ENCODE data around the gene SLC15A3.

The SLC15A3 gene

DNA sequence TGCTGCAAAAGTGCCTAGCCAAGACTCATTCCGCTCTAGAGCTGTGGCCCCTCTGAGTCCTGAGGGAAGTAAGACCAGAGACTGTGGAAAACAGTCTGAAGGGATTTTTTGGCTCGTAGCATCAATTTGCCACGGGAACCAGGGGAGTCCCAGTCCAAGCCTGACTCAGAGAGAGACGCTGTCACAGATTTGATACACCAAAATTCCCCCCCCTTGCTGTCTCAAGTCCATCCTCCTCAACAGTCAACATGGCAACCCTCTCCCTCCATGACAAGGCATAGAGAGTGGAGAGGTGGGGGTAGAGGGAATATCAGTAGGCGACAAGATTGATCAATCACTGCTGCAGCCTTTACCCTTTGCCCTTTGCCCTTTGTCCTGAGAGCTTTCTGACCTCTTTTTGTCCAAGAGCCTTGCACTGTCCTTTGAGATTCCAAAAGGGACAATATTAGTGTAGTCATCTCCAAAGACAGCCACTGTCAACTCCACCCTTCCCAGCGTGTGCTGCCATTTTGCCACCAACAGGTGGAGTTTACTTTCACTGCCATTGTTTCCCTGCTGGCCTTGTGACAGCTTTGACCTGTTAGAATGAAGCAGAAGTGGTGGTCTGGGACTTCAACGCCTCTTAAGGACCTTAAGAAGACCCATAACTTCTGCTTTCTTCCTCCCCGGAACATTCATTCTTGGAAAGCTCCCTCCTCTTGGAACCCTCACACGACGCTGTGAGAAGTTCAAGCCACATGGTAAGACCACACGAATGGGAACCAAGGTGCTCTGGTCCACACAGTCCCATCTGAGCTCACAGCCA lies 7.3 kb downstream of the SLC15A3 start:
- DNase-seq: no peak

DNA sequence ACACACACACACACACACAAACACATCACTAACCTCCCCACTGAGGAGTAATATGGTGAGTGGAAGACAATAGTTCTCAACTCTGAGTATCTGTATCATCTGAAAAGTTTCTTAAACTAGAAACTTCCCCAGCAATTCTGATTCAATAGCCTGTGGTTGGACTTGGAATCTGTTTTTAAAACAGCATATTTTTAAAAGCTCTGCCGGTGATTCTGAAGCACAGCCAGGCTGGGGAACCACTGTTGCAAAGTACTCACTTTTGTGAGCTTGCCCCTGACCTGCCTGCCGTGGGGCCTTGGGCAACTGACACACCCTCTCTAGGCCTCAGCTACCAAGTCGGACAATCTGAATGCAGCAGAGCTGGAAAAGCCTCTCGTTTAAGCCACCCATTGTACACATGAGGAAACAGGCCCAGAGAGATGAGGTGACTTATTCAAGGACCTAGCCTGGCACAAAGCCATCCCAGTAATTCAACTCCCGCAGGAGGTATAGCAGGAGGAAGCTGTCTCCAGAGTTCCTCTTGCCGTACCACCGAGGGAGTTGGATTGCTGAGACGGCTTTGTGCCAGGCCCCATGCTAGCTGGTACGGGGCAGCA lies 8.9 kb downstream of the SLC15A3 start:
- no peak for DNase-seq

DNA sequence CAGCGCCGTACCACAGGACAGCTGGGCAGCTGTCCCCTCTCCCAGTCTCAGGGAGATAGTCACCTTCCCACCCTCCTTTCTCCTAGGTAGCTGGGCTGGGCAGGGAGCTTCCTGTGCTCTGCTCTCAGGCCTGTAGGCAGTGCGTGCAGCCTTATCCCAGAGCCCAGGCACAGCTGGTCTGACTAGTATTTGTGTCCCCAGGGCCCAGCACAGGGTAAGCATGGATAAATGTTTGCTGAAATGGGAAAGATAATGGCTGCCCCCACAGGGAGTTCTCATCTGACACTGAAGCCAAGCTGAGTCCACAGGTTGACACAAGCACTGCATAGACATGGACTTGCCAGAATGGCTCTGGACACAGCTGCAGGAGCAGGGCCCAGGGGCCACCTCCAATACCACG lies 9.8 kb downstream of the SLC15A3 start:
- DNase-seq: no peak

DNA sequence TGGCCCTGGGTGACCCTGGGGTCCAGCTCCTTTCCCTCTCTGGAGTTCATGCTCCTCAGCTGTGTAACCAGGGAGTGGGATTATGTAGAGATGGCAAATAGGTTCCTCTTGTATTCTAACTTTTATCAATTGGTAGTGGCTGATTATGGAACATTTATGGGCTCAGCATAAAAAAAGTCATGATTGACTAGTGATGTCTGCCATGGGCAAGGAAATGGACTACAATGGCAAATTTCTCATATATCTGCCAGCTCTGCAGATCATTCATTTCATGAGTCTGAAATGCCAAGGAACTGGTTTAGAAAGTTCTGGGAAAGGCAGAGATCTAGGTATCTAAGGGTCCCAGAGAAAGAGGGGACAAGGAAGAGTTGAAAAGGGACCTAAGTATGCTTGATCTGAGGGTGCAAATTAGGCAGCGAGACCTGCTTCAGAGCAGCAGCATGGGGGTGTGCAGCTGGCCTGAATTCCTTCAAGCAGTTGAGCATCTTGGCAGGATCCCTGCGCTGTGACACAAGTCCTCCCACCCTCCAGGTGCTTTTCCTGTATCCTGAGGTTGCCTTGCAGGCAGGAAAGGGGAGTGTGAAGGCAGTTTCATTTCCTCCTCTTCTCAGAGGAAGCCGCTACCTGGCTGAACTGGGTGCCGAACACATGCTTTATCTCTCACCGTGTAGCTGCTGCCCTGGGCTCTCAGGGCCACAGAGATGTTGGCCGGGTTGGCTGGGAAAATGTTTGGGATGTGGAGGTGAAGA lies 10.4 kb downstream of the SLC15A3 start:
- no peak for DNase-seq

DNA sequence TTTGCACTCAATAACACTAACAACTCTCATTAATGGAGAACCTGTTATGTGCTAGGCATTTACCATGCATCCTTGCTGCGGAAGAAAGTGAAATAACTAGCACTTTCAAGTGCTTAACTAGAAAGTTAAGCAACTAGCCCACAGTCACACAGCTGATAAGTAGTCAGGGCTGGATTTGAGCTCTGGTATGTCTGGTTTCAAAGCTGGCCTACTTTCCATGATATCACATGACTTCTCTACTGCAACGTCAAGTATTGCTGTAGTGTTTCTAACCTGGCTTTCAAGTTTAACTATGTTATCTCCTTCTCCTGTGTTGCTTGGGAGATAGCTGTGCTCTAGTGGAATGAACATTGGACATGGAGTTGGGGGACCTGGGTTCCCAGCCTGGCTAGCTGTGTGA lies 12.1 kb downstream of the SLC15A3 start:
- no peak for DNase-seq

DNA sequence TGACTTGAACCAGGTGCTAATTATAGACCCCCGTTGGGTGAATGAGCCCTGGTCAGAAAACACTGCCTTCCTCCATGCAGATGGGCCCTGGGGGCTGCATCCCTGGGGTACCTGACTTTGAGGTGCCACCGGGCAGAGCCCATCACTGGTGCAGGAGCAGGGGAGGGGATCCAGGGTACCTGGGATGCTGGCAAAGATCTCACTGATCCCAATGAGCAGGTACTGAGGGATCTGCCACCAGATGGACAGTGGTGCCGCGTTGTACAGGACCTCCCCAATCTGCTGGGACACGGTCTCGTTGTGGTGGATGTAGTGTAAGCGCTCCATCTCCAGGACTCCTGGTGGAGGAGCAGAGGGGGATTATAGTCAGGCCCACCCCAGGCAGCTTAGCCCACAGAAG lies 12.7 kb downstream of the SLC15A3 start:
- no peak for DNase-seq

DNA sequence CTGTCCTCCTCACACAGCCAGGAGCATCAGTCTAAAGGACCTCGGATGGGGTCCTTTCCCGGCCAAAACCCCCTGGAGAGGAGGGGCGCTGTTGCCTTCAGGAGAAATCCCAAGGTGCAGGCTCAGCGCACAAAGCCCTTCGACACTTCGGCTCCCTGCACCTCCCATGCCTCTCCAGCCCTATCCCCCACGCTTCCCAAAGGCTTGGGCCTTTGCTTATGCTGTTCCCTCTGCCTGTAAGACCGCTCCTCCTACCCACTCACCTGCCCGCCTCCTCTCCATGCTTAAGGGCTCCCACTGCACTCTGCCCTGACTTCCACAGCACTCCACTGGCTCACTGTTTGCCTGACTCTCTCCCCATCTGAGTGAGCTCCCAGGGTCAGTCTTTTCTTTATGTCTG lies 13.5 kb downstream of the SLC15A3 start:
- no peak for DNase-seq

DNA sequence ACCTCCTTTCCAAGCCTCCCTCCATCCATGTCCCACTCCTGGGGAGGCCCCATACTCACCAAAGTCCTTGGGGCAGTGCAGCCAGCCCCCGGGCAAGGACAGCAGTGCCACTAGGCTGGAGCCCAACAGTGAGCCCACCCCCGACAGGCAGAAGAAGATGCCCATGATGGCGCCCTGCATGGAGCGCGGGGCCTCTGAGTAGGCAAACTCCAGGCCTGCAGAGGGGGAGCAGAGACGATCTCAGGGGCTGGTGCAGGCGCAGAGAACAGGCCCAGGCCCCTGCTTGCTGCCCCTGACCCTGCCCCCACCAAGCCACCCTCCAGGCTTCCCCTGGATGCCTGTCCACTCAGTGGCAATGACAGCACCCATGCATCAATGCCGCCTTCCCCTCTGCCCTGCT lies 14.2 kb downstream of the SLC15A3 start:
- no peak for DNase-seq

DNA sequence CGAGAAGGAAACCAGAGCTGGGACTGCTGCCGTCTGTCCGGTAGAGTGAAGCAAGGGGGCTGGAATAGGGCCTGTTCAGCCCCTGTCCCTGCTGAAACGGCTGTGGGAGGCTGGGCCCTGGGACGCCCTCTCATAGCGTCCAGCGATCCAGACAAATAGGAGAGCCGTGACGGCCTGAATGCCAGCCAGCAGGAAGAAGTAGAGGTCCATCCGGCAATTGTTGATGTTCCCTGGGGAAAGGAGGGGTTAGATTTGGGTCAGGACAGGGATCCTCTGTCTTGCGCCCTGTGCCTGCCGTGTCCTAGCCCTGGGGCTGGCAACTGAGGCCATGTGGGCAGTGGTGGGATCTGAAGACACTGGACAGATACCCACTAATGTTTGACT lies 14.8 kb downstream of the SLC15A3 start:
- no peak for DNase-seq

DNA sequence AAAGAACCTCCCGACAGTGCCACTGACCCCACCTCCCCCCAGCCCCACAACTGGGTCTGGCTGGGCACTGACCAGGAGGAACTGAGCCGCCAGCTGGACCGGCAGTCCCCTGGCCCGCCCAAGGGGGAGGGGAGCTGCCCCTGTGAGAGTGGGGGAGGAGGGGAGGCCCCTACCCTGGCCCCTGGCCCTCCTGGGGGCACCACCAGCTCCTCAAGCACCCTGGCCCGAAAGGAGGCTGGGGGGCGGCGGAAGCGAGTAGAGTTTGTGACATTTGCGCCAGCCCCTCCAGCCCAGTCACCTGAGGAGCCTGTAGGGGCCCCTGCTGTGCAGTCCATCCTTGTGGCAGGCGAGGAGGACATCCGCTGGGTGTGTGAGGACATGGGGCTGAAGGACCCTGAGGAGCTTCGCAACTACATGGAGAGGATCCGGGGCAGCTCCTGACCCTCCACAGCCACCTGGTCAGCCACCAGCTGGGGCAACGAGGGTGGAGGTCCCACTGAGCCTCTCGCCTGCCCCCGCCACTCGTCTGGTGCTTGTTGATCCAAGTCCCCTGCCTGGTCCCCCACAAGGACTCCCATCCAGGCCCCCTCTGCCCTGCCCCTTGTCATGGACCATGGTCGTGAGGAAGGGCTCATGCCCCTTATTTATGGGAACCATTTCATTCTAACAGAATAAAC lies 15.4 kb downstream of the SLC15A3 start:
- no peak for DNase-seq

DNA sequence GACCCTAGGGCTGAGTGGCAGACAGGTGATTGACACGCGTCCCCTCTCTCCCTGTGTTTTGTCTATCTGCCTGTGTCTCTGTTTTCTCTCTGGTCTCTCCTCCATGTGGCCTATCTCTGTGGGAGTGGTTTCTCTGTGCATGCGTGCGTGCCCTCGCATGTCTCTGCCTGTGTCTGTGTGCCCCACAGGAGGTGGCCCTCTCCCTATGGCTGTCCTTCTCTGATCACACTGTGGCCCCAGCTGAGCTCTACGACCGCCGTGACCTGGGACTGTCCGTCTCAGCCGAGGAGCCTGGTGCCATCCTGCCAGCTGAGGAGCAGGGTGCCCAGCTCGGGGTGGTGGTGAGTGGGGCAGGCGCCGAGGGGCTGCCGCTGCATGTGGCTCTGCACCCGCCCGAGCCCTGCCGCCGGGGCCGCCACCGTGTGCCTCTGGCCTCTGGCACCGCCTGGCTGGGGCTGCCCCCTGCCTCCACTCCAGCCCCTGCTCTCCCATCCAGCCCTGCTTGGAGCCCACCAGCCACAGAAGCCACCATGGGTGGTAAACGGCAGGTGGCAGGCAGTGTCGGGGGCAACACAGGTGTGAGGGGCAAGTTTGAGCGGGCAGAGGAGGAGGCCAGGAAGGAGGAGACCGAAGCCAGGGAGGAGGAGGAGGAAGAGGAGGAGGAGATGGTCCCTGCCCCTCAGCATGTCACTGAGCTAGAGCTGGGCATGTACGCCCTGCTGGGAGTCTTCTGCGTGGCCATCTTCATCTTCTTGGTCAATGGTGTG lies 16.1 kb downstream of the SLC15A3 start:
- no peak for DNase-seq

DNA sequence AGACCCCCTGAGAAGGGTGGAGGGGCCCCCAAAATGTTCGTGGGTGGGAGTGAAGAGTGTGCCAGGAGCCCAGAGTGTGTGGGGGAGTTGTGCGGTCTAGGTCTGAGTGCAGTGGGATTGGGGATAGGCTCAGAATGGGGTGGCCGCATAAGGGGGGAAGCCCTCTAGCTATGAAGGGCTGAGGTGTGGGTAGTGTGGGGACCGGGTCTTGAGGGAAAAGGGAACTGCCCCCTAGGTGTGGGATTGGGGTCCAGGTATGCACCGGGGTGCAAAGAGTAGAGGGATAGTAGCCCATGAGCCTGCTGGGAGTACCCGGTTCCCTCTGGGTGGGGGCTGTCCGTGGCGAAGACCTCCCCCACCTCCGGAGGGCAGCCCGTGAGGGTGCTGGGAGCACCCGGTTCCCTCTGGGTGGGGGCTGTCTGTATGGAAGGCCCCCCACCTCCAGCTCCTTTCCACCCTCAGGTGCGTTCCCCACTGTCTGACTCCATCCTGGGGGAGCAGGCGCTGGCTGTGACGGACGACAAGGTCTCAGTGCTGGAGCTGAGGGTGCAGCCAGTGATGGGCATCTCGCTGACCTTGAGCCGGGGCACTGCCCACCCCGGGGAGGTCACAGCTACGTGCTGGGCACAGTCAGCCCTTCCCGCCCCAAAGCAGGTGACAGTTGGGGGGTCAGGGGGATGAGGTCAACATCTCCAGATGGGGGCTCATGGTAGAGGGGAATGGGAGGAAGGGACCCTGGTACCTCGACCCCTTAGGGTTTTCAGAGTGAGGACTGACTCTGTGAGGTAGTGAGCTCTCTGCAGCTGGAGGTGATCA lies 17.0 kb downstream of the SLC15A3 start:
- no peak for DNase-seq

DNA sequence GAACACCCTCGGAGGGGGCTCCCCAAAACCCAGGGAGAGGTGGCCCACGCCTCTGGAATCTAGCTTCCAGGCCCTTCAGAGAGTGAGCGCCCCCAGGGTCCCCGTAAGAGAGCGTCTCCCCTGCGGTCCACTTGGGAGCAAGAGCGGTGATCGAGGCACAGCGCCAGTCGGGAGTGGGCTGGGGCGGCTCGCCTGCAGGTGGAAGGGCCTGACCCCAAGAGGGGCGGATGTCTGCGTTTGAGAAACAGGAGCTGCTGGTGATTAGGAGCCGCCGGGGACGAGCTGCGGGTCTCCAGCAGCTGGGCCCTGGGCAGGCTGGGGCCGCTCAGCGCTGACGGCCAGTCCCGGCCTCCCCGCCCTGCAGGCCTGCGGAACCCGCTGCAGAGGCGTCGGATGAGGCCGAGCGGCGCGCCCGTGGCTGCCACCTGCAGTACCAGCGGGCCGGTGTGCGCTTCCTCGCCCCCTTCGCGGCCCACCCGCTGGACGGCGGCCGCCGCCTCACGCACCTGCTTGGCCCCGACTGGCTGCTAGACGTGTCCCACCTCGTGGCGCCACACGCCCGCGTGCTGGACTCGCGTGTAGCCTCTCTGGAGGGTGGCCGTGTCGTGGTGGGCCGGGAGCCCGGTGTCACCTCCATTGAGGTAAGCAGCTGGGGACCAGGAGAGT lies 17.7 kb downstream of the SLC15A3 start:
- DNase-seq: no peak

DNA sequence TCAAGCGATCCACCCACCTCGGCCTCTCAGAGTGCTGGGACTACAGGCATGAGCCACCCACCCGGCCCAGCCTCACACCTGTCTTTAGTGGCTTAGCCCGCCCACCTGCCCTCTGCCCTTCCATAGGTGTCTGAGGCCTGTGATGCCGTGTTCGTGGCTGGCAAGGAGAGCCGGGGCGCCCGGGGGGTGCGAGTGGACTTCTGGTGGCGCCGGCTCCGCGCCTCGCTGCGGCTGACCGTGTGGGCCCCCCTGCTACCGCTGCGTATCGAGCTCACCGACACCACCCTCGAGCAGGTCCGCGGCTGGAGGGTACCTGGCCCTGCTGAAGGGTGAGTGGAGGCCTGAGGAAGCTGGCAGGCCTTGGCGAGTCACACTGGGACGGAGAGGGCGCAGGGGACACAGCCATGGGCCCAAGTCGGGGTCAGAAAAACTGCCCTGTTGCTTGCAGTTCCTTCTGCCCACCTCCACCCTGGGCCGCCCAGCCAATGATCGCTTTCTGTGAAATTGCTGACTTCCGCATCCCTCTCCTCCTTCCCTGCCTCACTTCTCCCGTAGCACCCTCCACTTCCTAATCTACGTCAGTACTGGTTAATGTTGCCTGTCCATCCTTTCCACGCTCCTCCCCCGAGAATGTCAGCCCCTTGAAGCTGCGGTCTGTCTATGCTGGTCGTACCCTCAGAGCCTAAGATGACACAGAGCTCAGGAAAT lies 18.4 kb downstream of the SLC15A3 start:
- DNase-seq: no peak

DNA sequence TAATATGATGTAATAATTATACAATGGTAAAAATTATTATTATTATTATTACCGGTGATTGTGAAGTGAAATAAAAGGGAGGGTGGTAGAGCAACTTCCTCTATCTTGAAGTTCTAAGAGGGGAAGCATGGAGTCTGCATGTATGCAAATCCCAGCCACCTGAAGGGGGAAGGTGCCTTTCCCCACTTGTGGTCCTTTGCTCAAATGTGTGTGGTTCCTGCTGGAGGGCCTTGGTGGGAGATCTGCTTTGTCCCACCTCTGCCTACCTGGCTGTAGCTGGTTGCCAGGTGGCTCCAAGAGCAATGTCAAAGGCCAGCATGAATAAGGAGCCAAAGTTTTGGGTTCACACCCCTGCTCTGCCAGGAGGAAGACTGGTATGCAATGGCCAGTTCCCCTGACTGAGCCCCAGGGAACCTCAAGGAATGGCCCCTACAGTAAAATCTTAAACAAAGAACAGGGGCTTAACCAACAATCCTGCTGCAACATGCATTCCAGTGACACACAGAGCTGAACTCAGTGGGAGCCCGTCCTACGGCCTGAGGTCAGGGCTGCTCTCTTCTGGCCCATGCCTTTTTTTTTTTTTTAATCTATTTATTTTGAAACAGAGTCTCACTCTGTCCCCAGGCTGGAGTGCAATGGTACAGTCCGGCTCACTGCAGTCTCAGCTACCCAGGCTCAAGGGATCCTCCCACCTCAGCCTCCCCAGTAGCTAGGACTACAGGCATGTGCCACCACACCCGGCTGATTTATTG lies 19.2 kb downstream of the SLC15A3 start:
- DNase-seq: no peak

DNA sequence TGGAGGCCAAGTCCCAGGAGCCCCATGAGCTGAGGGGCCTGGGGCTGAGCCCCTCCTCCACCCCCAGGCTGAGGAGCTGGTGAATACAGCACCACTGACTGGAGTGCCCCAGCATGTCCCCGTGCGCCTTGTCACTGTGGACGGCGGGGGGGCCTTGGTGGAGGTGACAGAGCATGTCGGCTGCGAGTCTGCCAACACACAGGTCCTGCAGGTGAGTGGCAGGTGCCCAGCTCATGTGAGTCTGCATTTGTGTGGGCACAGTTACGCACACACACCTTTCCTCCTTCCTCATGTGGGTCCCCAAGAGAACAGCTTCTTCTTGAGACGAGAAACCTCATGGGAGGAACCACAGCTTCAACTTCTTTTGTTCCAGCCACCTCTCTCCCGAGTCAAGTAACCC lies 20.1 kb downstream of the SLC15A3 start:
- DNase-seq: no peak

DNA sequence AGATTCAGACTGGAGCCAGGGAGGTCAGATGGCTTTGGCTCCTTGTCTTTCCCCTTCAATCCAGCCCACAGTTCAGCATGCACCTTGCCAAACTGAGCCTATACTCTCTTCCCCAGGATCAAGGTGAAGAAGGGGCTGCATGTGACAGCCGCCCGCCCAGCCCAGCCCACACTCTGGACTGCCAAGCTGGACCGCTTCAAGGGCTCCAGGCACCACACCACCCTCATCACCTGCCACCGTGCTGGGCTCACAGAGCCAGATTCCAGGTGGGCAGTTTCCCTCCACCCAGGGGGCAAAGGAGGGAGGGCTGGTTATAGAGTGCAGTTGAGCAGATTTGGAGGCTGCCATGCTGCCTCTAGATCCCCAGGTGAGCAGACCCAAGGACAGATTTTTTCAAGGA lies 21.6 kb downstream of the SLC15A3 start:
- DNase-seq: no peak

DNA sequence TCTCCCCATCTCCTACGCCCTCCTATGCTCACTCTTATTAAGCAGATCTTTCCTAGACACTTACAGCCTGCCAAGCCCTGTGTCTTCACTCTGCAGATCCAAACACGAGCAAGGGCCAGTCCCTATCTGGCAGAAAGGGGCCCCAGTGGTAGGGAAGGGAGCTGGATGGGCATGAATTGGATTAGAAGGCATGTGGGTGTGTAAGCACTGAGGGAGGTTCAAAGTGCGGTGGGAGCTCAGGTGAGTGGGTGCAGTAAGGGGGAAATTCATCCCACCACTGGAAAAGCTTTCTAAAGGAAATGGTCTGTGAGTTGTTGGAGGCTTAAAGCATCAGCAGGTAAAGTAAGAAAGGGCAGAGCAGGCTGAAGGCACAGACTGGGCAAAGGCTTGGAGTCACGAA lies 22.2 kb downstream of the SLC15A3 start:
- no peak for DNase-seq

DNA sequence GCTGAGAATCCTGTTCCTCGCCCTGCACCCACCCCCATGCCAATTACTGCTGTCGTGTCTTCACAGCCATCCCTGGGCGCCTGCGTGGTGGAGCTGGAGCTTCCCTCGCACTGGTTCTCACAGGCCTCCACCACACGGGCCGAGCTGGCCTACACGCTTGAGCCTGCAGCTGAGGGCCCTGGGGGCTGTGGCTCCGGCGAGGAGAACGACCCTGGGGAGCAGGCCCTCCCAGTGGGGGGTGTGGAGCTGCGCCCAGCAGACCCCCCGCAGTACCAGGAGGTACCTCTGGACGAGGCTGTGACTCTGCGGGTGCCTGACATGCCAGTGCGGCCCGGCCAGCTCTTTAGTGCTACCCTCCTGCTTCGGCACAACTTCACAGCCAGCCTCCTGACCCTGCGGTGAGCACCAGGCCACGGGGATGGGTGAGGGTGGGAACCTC lies 23.4 kb downstream of the SLC15A3 start:
- DNase-seq: no peak

DNA sequence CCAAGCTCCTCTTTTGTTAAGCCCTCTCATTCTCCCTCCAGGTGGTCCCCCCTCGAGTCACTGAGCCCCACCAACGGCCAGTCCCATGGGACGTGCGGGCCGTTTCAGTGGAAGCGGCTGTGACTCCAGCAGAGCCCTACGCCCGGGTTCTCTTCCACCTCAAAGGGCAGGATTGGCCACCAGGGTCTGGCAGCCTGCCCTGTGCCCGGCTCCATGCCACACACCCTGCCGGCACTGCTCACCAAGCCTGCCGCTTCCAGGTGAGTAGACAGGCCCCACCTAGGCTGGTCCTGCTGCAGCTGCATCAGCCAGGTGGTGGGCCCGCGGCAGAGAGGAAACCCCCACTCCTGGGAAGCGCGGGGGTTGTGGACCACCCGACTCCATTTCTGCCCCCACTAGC lies 24.4 kb downstream of the SLC15A3 start:
- DNase-seq: no peak
